Activated naive CD4-positive, alpha-beta T cell treated with anti-CD3 and anti-CD28 coated beads for 36 hours (primary cell): ENCODE results near the gene CBARP. TPM values are rescaled to one million over a fixed set of nuclear protein-coding genes. Genes with fewer than 3 reads are reported as not detected.

Experiments used
- CTCF ChIA-PET: fragments of 350-600 bp; sonication (Branson Sonifier 250); formaldehyde crosslinking; loops from one replicate; lab custom pipeline; 2021; ENCODE audit warnings: antibody characterized with exemption; lab: Charles Lee
- DNase-seq: peaks from one replicate; pipeline ENCODE4 v3.0.0-alpha.2; 2020
- H3K27ac Mint-ChIP-seq: one replicate; pipeline ENCODE4 v1.8.0; 2021; ENCODE audit warnings: mild to moderate bottlenecking, mixed read lengths
- H3K27me3 Mint-ChIP-seq: one replicate; pipeline ENCODE4 v1.8.0; 2021; ENCODE audit warnings: low read depth, mixed read lengths
- H3K36me3 Mint-ChIP-seq: one replicate; pipeline ENCODE4 v1.8.0; 2021; ENCODE audit warnings: low read depth, mixed read lengths
- H3K4me1 Mint-ChIP-seq: one replicate; pipeline ENCODE4 v1.8.0; 2021; ENCODE audit warnings: low read depth, mixed read lengths
- H3K4me3 Mint-ChIP-seq: one replicate; pipeline ENCODE4 v1.8.0; 2021; ENCODE audit warnings: mild to moderate bottlenecking, moderate library complexity, mixed read lengths
- H3K9me3 Mint-ChIP-seq: one replicate; pipeline ENCODE4 v1.8.0; 2021; ENCODE audit warnings: mixed read lengths
- intact Hi-C: fragments of 100-400 bp; cut with micrococcal nuclease; formaldehyde crosslinking; loops from one replicate; pipeline ENCODE4 v1.15.1; 2023
- total RNA-seq, 2 experiments: library from RNA; stranded (reverse); gene quantifications; one replicate each; pipeline ENCODE4 v1.2.3, GENCODE V29; 2021

The CBARP gene
- total RNA-seq, 2 experiments from 2014 or later: 0.77 to 1.1 TPM

GRCh38 chr19:1254530-1255185 lies 16.9 kb upstream of the CBARP start:
- intact Hi-C loops: loop anchor here (5.0 kb wide), 3 partner anchors 187 to 457 kb away; partner anchors contain the start of genes ARHGAP45 and PTBP1
- Mint-ChIP-seq H3K27ac (peak overlapping the region; percentile 70), H3K36me3 (peaks cover 32% of the 10 kb centered on the region), H3K4me1 (peaks cover 37% of the 10 kb centered on the region), H3K27me3 (no peaks in the 10 kb centered on the region), H3K4me3 (peak overlapping the region; percentile 12), H3K9me3 (no peaks in the 10 kb centered on the region)
- CTCF ChIA-PET: interaction anchor here (0.8 to 3.6 kb wide), 2 partner anchors 11 to 12 kb away, joined by 4 to 24 read pairs; no protein-coding TSS in a partner anchor
- no peak for DNase-seq

GRCh38 chr19:1254081-1254527 lies 16.3 kb upstream of the CBARP start:
- H3K27ac Mint-ChIP-seq: peak overlapping the region; percentile 70
- H3K4me1 Mint-ChIP-seq: peaks cover 32% of the 10 kb centered on the region
- H3K9me3 Mint-ChIP-seq: no peaks in the 10 kb centered on the region
- peaks cover 32% of the 10 kb centered on the region for H3K36me3 Mint-ChIP-seq
- intact Hi-C loops: loop anchor here (5.0 kb wide), 3 partner anchors 187 to 457 kb away; partner anchors contain the start of genes ARHGAP45 and PTBP1
- DNase-seq: no peak
- H3K27me3 Mint-ChIP-seq: no peaks in the 10 kb centered on the region
- no peak overlapping the region for H3K4me3 Mint-ChIP-seq
- CTCF ChIA-PET: interaction anchor here (1.0 to 3.6 kb wide), 2 partner anchors 10 to 26 kb away, joined by 3 to 24 read pairs; no protein-coding TSS in a partner anchor

DNA sequence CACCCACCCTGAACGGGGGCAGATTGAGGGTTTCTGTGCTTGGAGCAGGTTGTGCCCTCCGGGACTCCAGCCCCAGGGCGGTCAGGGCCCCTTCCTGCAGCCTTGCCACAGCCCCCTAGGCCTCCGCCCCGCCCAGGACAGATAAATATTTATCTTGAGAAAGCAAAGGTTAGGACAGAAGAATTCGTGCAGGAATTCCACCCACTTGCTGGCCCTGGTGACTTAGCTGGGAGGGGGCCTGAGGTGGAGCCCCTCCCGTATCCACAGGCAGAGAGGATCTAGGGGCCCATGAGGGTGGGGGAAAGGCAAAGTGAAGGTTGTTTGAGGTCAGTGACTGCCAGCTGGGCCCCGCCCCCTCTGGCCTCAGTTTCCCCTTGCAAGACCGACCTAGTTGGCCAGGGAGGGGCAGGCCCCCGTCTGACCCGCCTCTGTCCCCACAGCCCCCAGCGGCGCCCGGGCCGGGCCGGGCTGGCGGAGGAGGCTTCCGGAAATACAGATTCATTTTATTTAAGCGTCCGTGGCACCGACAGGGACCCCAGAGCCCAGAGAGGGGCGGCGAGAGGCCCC lies 15.8 kb upstream of the CBARP start:
- Mint-ChIP-seq H3K9me3 (no peaks in the 10 kb centered on the region), H3K36me3 (peaks cover 30% of the 10 kb centered on the region), H3K27me3 (no peaks in the 10 kb centered on the region), H3K27ac (peak overlapping the region; percentile 98), H3K4me1 (peaks cover 28% of the 10 kb centered on the region), H3K4me3 (peak overlapping the region; percentile 98)
- CTCF ChIA-PET: interaction anchor here (1.0 to 3.6 kb wide), 4 partner anchors 8 to 26 kb away, joined by 3 to 24 read pairs (median 8); no protein-coding TSS in a partner anchor
- intact Hi-C loops: loop anchor here (5.0 kb wide), 3 partner anchors 186 to 456 kb away; partner anchors contain the start of genes ARHGAP45 and PTBP1
- DNase-seq: no peak

DNA sequence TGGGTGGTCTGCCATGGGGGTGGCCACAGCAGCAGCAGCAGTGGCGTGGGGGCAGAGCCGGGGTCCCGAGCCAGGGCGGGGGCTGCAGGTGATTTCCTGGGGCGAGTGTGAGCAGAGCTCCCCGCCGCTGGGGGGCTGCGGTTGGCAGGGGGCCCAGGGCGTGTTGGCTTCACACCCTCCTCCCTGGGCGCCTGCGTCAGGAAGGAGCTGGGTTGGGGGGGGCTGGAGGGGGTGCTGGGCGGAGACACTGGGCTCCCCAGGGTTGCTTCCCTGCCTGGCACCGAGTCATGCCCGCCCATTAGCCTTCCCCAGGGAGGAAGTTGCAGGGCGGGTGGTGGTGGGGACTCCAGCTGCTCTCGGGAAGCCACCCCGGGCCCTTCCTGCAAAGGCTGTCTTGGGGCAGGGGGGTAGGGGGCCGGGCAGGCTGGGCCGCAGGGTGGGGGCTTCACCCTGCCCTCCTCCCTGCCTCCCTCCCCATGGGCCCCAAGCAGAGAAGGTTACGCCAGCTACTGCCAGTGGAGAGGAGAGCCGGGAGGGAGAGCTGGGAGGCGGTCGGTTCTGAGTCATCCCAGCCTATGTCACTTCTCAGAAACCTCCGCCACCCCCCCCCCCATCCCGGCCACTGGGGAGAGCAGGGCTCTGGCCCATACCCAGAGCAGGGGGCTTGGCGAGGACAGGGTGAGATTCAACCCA lies 15.2 kb upstream of the CBARP start:
- Mint-ChIP-seq H3K36me3 (peaks cover 30% of the 10 kb centered on the region), H3K27ac (peak overlapping the region; percentile 98), H3K9me3 (no peaks in the 10 kb centered on the region), H3K4me3 (peak overlapping the region; percentile 98), H3K4me1 (peaks cover 23% of the 10 kb centered on the region), H3K27me3 (no peaks in the 10 kb centered on the region)
- intact Hi-C loops: loop anchor here (1.0 to 5.0 kb wide), 4 partner anchors 7 to 456 kb away; partner anchors contain the start of genes ARHGAP45 and PTBP1
- peak; percentile 94 for DNase-seq
- CTCF ChIA-PET: interaction anchor here (0.7 to 3.6 kb wide), 5 partner anchors 9 to 27 kb away, joined by 3 to 24 read pairs (median 3); no protein-coding TSS in a partner anchor

DNA sequence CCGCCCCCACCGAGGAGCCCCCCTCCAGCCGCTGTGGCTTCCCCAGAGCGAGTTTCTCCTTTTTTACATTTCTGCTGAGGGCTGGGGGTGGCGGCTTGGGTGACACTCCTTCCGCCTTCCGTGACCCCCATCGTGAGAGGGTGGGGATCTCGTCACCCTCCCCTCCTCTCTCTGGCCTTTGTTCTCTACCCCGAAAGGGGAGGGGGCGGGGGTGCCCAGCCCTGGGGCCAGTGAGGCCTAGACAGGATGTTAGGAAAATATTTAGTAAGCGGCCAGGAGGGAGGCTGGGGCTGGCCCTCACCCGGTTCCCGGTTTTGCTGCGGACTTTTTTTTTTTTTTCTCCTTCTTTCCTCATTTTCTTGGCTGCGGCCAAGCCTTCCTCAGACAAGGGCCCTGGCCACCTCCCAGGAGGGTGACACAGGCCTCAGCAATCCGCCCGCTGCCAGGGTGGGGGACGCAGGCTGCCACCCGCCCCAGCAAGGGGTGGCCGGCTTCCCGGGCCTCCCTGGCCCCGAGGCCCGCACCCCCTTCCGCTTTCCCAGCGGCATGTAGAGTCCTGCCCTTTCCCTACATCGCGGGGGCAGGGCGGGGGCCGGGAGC lies 14.5 kb upstream of the CBARP start:
- Mint-ChIP-seq H3K9me3 (no peaks in the 10 kb centered on the region), H3K4me1 (peaks cover 17% of the 10 kb centered on the region), H3K36me3 (peaks cover 26% of the 10 kb centered on the region), H3K4me3 (peak overlapping the region; percentile 98), H3K27me3 (no peaks in the 10 kb centered on the region), H3K27ac (peak overlapping the region; percentile 98)
- intact Hi-C loops: loop anchor here (1.0 to 5.0 kb wide), 4 partner anchors 8 to 455 kb away; partner anchors contain the start of genes ARHGAP45 and PTBP1
- peak; percentile 89 for DNase-seq
- CTCF ChIA-PET: interaction anchor here (0.7 to 3.6 kb wide), 4 partner anchors 9 to 15 kb away, joined by 3 to 24 read pairs (median 8); no protein-coding TSS in a partner anchor

DNA sequence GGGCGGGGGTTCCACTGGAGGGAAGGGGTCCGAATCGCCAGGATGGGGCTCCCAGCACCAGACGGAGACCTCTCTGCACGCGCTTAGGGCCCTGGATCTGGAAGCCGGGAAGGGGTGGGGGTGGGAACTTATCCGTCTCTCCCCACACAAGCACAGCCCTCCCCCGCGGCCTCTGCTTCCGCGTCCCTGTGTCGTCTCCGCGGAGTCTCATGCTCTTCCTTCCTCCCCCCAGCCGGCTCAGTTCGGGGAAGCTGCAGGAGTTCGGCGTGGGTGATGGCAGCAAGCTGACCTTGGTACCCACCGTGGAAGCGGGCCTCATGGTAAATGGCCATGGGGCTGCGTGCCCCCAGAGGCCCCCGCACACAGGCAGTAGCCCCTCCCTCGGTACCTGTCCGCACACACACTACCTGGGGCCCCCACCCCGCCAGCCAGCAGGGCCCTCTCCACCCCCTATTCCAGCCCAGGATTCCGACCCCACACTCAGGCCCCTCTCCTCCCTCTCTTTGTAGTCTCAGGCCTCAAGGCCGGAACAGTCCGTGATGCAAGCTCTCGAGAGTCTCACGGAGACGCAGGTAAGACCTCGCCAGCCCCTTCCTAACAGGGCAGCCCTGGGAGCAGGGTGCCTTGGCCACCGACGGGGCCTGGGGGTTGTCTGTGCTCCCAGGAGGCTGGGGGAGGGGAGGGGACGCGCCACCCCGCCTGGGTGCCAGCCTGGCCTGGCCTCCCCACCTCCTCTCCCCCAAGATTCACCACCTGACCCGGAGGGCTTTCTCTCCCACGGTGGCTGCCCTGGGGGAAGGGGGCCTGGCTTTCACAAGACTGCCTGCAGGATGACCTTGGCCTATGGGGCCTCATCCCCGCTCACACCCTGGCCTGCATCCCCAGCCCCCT lies 13.8 kb upstream of the CBARP start:
- intact Hi-C loops: loop anchor here (1.0 to 5.0 kb wide), 4 partner anchors 9 to 454 kb away; partner anchors contain the start of genes ARHGAP45 and PTBP1
- Mint-ChIP-seq H3K4me1 (peaks cover 16% of the 10 kb centered on the region), H3K36me3 (peaks cover 25% of the 10 kb centered on the region), H3K27ac (peak overlapping the region; percentile 98), H3K27me3 (no peaks in the 10 kb centered on the region), H3K4me3 (peak overlapping the region; percentile 98), H3K9me3 (no peaks in the 10 kb centered on the region)
- CTCF ChIA-PET: interaction anchor here (1.0 to 3.6 kb wide), 2 partner anchors 8 to 16 kb away, joined by 3 to 24 read pairs; no protein-coding TSS in a partner anchor
- peak; percentile 82 for DNase-seq

- Mint-ChIP-seq H3K27me3 (no peaks in the 10 kb centered on the region), H3K9me3 (no peaks in the 10 kb centered on the region), H3K4me3 (peak overlapping the region; percentile 98), H3K36me3 (peaks cover 25% of the 10 kb centered on the region), H3K4me1 (peaks cover 12% of the 10 kb centered on the region), H3K27ac (peak overlapping the region; percentile 98)
- DNase-seq: peak; percentile 54
- CTCF ChIA-PET: interaction anchor here (1.0 kb wide), 1 partner anchor 17 kb away, joined by 3 read pairs; no protein-coding TSS in a partner anchor
- intact Hi-C loops: loop anchor here (5.0 kb wide), 3 partner anchors 183 to 453 kb away; partner anchors contain the start of genes ARHGAP45 and PTBP1
These were observed 12.8 kb upstream of the CBARP start for GRCh38 chr19:1250437-1251260.

DNA sequence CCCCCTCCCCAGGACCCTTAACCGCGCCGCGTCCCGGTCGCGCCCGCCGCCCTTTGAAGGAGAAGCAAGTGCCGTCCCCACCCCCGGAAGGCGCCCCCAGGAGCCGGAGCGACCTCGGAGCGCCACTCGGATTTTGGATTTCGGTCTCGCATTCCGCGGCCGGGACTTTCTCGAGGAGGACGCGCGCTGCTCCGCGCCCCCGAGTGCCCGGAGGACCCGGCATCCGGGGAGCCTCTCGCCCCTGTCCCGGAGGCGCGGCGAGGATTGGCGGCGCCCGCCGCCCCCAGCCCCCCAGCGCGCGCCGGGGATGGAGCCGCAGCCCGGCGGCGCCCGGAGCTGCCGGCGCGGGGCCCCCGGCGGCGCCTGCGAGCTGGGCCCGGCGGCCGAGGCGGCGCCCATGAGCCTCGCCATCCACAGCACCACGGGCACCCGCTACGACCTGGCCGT lies 12.2 kb upstream of the CBARP start:
- no peaks in the 10 kb centered on the region for H3K27me3 Mint-ChIP-seq
- no peak overlapping the region for H3K27ac Mint-ChIP-seq
- H3K36me3 Mint-ChIP-seq: peaks cover 21% of the 10 kb centered on the region
- H3K4me3 Mint-ChIP-seq: peak overlapping the region; percentile 75
- H3K9me3 Mint-ChIP-seq: no peaks in the 10 kb centered on the region
- CTCF ChIA-PET: no interaction called here
- intact Hi-C loops: loop anchor here (1.0 to 5.0 kb wide), 6 partner anchors 9 to 453 kb away; partner anchors contain the start of genes ARHGAP45, CIRBP, GPX4 and PTBP1
- DNase-seq: no peak
- peaks cover 12% of the 10 kb centered on the region for H3K4me1 Mint-ChIP-seq

- H3K4me3 Mint-ChIP-seq: peak overlapping the region; percentile 75
- intact Hi-C loops: loop anchor here (1.0 to 2.0 kb wide), 3 partner anchors 10 to 147 kb away; partner anchors contain the start of genes CIRBP and GPX4
- H3K9me3 Mint-ChIP-seq: no peaks in the 10 kb centered on the region
- no peaks in the 10 kb centered on the region for H3K27me3 Mint-ChIP-seq
- peaks cover 17% of the 10 kb centered on the region for H3K36me3 Mint-ChIP-seq
- H3K27ac Mint-ChIP-seq: peak overlapping the region; percentile 78
- peaks cover 10% of the 10 kb centered on the region for H3K4me1 Mint-ChIP-seq
- peak; percentile 96 for DNase-seq
- CTCF ChIA-PET: no interaction called here
These were observed 11.6 kb upstream of the CBARP start for GRCh38 chr19:1249298-1249989.
